Effector memory CD8-positive, alpha-beta T cell (primary cell): ENCODE measurements around the gene SLC35E2B.
"Not testable (repeated sequence)": the region's sequence is repeated elsewhere in the genome, so short reads cannot be mapped to it uniquely, and the experiment has no call there.

Source experiments
- ATAC-seq: fragments of 150-1000 bp; cut with Tn5 transposase; replicated peaks from 2 replicates; pipeline ENCODE4 v1.10.0; 2021; ENCODE audit warnings: mild to moderate bottlenecking, moderate library complexity
- DNase-seq, 3 experiments: peaks; one replicate each; pipeline ENCODE4 v3.0.0; 2021
- H3K27ac Mint-ChIP-seq, 2 donors: one replicate each; pipeline ENCODE4 v1.8.0; 2022; ENCODE audit warnings: mild to moderate bottlenecking in 2 of 2, mixed read lengths in 2 of 2, moderate library complexity in 2 of 2
- H3K27me3 Mint-ChIP-seq, 2 donors: one replicate each; pipeline ENCODE4 v1.8.0; 2022; ENCODE audit warnings: mixed read lengths in 2 of 2
- H3K36me3 Mint-ChIP-seq: one replicate; pipeline ENCODE4 v1.8.0; 2022; ENCODE audit warnings: mild to moderate bottlenecking, moderate library complexity, mixed read lengths; ENCODE audit not compliant: insufficient read depth
- H3K4me1 Mint-ChIP-seq, 2 donors: one replicate each; pipeline ENCODE4 v1.8.0; 2022; ENCODE audit warnings: low read depth in 2 of 2, mixed read lengths in 2 of 2
- H3K4me3 Mint-ChIP-seq, 2 donors: one replicate each; pipeline ENCODE4 v1.8.0; 2022; ENCODE audit warnings: mild to moderate bottlenecking in 2 of 2, mixed read lengths in 2 of 2, moderate library complexity in 2 of 2
- H3K9me3 Mint-ChIP-seq, 2 donors: one replicate each; pipeline ENCODE4 v1.8.0; 2022; ENCODE audit warnings: mixed read lengths in 2 of 2

The SLC35E2B gene

DNA sequence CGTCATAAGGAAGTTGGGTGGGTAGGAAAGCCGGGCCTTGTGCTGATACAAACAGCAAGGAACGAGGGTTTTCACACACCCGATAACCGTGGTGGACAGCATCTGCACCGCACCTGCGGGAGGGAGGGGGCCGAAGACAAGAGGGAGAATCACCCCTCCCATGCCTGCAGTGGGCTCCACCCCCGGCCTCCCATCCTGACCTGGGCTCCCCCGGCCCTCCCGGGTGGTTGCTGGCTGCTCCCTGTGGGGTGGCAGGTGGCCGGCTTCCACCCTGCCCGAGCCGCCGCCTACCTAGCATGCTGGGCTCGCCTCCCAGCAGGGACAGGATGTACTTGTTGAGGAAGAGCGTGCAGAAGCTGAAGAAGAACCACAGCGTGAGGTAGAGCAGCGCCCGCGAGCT is 16.5 kb downstream of the SLC35E2B start:
- not testable (repeated sequence) for H3K9me3 Mint-ChIP-seq, DNase-seq, H3K27ac Mint-ChIP-seq, H3K4me3 Mint-ChIP-seq, H3K27me3 Mint-ChIP-seq
- peaks cover 26% of the 10 kb centered on the region for H3K36me3 Mint-ChIP-seq
- H3K4me1 Mint-ChIP-seq, result peaks cover 20 to 22% of the 10 kb centered on the region in 2 donors
- ATAC-seq, result peak; percentile 13

GRCh38 chr1:1675218-1675617 is 17.4 kb downstream of the SLC35E2B start:
- not testable (repeated sequence) for H3K27ac Mint-ChIP-seq, H3K27me3 Mint-ChIP-seq, H3K4me3 Mint-ChIP-seq, H3K9me3 Mint-ChIP-seq, DNase-seq, ATAC-seq
- H3K36me3 Mint-ChIP-seq, result peaks cover 28% of the 10 kb centered on the region
- H3K4me1 Mint-ChIP-seq, result peaks cover 19 to 22% of the 10 kb centered on the region in 2 donors

- not testable (repeated sequence) for DNase-seq, ATAC-seq, H3K27me3 Mint-ChIP-seq, H3K9me3 Mint-ChIP-seq, H3K4me3 Mint-ChIP-seq, H3K27ac Mint-ChIP-seq
- peaks cover 32% of the 10 kb centered on the region for H3K36me3 Mint-ChIP-seq
- H3K4me1 Mint-ChIP-seq, result peaks cover 19 to 22% of the 10 kb centered on the region in 2 donors
These were observed 17.8 kb downstream of the SLC35E2B start for GRCh38 chr1:1674806-1675205.

DNA sequence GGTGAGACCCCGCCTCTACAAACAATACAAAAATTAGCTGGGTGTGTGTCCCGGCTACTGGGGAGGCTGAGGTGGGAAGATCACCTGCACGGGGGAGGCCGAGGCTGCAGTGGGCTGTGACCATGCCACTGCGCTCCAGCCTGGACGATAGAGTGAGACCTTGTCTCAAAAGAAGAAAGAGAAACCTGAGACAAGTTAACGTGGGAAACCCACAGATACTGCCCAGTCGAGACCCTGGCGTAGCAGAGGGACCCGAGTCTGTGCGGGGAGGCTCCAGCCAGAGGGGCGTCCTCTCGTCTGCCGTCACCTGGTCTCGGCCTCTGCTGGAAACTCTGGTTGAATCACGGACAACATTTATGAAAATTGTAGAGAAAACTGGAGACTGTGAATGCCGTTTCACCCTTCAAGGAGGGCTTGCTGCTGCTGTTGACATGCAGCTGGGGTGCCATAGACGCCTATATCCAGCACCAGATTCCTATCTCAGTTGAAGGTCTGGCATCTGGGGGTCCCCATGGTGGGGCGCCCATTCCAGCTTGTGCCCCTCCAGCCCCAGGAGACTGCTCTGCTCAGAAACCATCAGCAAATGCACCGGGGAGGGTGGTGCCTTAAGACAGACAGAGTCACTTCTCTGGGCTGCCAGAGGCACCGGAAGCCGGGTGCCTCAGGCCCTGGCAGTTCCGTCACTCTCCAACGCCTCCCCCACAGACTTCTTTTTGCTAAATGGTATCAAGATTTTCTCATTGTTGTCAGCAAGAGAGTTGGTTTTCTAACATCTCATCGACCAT is 20.2 kb downstream of the SLC35E2B start:
- H3K27me3 Mint-ChIP-seq, result no peaks in the 10 kb centered on the region
- peaks cover 2 to 3% of the 10 kb centered on the region in 2 donors for H3K4me1 Mint-ChIP-seq
- no peaks in the 10 kb centered on the region for H3K9me3 Mint-ChIP-seq
- ATAC-seq, result no peak
- H3K27ac Mint-ChIP-seq, result no peak overlapping the region
- H3K4me3 Mint-ChIP-seq, result no peak overlapping the region
- H3K36me3 Mint-ChIP-seq, result peaks cover 42% of the 10 kb centered on the region
- DNase-seq, result no peak

DNA sequence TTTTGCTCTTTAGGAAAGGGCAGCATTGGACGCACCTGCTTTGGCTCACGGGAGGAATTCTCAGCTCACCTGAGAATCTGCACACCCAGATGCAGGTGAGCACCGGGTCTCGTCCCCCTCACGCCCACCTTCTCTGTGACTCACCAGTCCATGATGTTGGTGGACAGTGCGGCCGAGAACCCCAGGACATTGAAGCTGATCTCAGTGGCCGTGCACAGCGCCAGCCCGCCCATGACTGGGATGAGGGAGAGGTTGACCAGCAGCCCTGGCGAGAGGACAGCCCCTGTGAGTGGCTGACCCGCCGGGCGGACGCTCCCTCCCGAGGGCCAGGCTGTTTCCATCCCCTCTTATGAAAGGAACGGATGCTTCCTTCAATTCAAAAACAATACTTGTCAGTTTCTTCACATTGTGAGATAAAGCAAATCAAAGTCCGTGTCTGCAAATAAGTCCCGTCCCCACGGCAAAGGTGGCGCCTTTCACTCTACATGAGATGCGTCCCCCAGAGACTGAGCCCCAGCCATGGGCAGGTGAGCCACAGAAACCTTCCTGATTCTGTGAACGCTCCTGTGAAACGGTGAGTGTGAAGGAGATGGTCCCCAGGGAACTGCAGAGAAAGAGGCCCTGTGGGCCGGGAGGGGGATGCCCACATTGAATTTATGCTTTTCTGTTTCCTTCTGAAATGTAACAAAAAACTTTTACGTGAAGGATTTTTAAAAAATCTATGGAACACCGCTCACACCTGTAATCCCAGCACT is 21.1 kb downstream of the SLC35E2B start:
- Mint-ChIP-seq H3K4me3 (no peak overlapping the region), H3K27me3 (no peaks in the 10 kb centered on the region), H3K9me3 (no peaks in the 10 kb centered on the region), H3K4me1 (peaks cover 0 to 2% of the 10 kb centered on the region in 2 donors), H3K36me3 (peaks cover 43% of the 10 kb centered on the region), H3K27ac (no peak overlapping the region)
- DNase-seq (no peak), ATAC-seq (no peak)

- DNase-seq, result no peak
These were observed 21.7 kb downstream of the SLC35E2B start for GRCh38 chr1:1670866-1671265.

GRCh38 chr1:1669468-1670440 is 22.8 kb downstream of the SLC35E2B start:
- no peak for ATAC-seq
- peaks cover 0 to 2% of the 10 kb centered on the region in 2 donors for H3K4me1 Mint-ChIP-seq
- H3K9me3 Mint-ChIP-seq, result no peaks in the 10 kb centered on the region
- no peak for DNase-seq
- peaks cover 55% of the 10 kb centered on the region for H3K36me3 Mint-ChIP-seq
- no peaks in the 10 kb centered on the region for H3K27me3 Mint-ChIP-seq
- no peak overlapping the region for H3K4me3 Mint-ChIP-seq
- H3K27ac Mint-ChIP-seq, result no peak overlapping the region

More at GRCh38 chr1:1670866-1671265, 21.7 kb downstream of the SLC35E2B start:
- Mint-ChIP-seq H3K9me3 (no peaks in the 10 kb centered on the region), H3K27ac (no peak overlapping the region), H3K4me1 (peaks cover 0 to 2% of the 10 kb centered on the region in 2 donors), H3K36me3 (peaks cover 48% of the 10 kb centered on the region), H3K4me3 (no peak overlapping the region), H3K27me3 (no peaks in the 10 kb centered on the region)
- no peak for ATAC-seq

GRCh38 chr1:1666526-1666925 is 26.1 kb downstream of the SLC35E2B start:
- peaks cover 43% of the 10 kb centered on the region for H3K36me3 Mint-ChIP-seq
- H3K4me3 Mint-ChIP-seq, result no peak overlapping the region
- H3K9me3 Mint-ChIP-seq, result no peaks in the 10 kb centered on the region
- DNase-seq (no peak), ATAC-seq (no peak)
- no peaks in the 10 kb centered on the region for H3K4me1 Mint-ChIP-seq
- H3K27me3 Mint-ChIP-seq, result no peaks in the 10 kb centered on the region
- no peak overlapping the region for H3K27ac Mint-ChIP-seq

GRCh38 chr1:1665815-1666251 is 26.8 kb downstream of the SLC35E2B start:
- peak in 1 of 3 experiments; percentile 17 for DNase-seq
- Mint-ChIP-seq H3K9me3 (no peaks in the 10 kb centered on the region), H3K27me3 (no peaks in the 10 kb centered on the region), H3K36me3 (peaks cover 42% of the 10 kb centered on the region), H3K4me3 (no peak overlapping the region), H3K27ac (no peak overlapping the region), H3K4me1 (no peaks in the 10 kb centered on the region)
- no peak for ATAC-seq

- Mint-ChIP-seq H3K9me3 (no peaks in the 10 kb centered on the region), H3K4me3 (no peak overlapping the region), H3K27me3 (no peaks in the 10 kb centered on the region), H3K27ac (no peak overlapping the region), H3K36me3 (peaks cover 40% of the 10 kb centered on the region), H3K4me1 (no peaks in the 10 kb centered on the region)
- no peak for DNase-seq
- no peak for ATAC-seq
These were observed 27.4 kb downstream of the SLC35E2B start for GRCh38 chr1:1664941-1665814.

- not testable (repeated sequence) for H3K27ac Mint-ChIP-seq, H3K4me3 Mint-ChIP-seq, DNase-seq, H3K9me3 Mint-ChIP-seq, ATAC-seq, H3K27me3 Mint-ChIP-seq, H3K4me1 Mint-ChIP-seq
- H3K36me3 Mint-ChIP-seq, result peaks cover 32% of the 10 kb centered on the region
These were observed 28.3 kb downstream of the SLC35E2B start for GRCh38 chr1:1664318-1664717.

DNA sequence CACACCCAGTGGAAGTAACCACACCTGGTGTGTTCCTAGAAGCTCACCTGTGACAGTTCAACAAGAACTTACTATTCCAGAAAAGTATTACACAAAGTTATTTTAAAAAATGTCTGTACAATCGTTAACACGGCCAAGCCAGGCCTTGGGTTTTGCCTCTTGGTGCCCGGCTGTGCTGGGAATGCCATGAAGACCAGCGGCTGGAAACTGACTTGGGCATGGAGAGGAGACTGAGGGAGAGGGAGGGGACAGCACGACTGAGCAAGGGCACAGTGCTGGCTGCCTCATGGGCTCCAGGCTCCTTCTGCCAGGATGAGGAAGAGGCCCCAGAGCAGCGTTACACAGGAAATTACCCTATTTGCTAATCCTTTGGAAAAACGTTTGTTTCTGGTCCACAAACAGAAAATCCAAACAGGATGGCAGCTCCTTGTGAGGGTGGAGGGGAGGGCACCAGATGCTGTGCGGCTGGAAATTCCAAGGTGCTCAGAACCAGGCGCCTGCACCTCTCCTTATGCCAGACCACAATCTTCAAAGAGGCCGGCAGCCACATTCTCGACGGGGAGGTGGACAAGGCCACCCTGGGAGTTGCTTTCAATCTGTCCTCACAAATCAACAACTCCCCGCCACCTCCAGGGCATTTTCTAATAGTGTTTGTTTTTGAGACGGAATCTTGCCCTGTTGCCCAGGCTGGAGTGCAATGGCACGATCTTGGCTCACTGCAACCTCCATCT is 29.6 kb downstream of the SLC35E2B start:
- H3K27me3 Mint-ChIP-seq, H3K4me1 Mint-ChIP-seq, ATAC-seq, H3K4me3 Mint-ChIP-seq, H3K9me3 Mint-ChIP-seq, DNase-seq: not testable (repeated sequence)
- peak overlapping the region in 1 of 2 donors; percentile 44 for H3K27ac Mint-ChIP-seq
- H3K36me3 Mint-ChIP-seq, result peaks cover 38% of the 10 kb centered on the region
